H4 (cell line): ENCODE measurements around the gene NT5DC4. TPM values are rescaled to one million over a fixed set of nuclear protein-coding genes. Genes with fewer than 3 reads are reported as not detected.
A peak's percentile ranks its signal among the peaks of the same experiment; 100 is the strongest.

Experiments
- DNase-seq: peaks from one replicate; pipeline ENCODE4 v3.0.0-alpha.2; 2015; ENCODE audit warnings: low spot score
- total RNA-seq: library from RNA; depleted of rRNA; stranded (reverse); fragments of >200 nt; shearing (Covaris generic); gene quantifications from 2 replicates; pipeline ENCODE4 v1.2.3, GENCODE V29; 2014

The NT5DC4 gene
- total RNA-seq, 1 experiment from 2014 or later = not detected

DNA sequence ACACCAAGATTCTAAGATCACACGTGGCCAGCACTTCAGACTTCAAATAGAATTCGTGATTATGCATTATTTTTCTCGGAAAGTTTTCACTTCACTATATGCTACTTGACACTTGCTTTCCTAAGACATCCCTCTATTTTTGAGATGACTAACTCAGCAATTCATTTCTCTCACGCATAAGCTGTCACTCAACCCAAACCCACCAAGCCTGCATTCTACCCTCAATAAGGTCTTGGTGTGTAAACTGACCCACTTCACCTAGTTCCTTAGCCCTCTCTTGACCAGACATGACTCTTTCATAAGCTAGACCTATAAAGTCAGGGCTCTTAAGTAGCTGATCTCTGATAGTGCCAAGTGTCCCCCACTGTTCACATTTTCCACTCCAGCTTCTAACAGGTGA lies 31.8 kb downstream of the NT5DC4 start:
- DNase-seq = no peak

DNA sequence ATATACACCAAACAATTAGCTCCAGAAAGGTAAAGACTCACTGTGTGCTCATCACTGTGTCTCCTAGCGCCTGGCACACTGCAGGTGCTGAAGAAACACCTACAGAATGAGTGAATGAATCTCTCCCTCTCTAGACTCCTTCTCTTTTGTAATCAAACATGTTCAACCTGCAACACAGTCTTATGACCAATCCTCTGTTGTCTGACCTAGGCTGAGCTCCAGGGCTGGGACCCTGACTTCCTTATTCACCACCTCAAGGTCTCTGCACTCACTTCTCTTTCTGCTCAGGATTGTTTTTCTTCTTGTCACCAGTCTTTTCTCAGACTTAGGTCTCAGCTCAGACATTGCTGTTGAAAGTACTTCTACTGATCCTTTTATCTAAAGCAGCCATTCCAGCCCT lies 33.7 kb downstream of the NT5DC4 start:
- no peak for DNase-seq

DNA sequence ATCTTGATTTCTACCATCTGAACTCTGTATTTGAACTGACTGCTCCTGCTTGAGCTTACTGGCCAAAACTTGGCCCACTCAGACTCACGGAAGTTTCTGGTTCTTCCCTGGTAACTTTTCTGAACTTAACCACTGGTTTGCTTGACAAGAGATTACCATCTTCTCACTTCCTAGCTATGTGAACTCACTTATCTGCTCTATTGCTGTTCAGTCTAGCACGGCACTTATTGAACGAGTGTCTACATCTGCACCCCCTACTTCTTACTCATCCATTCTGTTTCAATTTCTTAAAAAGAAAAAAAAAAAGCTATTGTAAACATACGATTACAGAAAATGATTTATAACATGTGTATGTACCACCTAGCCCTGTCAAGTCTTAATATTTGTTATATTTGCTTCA lies 34.6 kb downstream of the NT5DC4 start:
- DNase-seq = no peak

DNA sequence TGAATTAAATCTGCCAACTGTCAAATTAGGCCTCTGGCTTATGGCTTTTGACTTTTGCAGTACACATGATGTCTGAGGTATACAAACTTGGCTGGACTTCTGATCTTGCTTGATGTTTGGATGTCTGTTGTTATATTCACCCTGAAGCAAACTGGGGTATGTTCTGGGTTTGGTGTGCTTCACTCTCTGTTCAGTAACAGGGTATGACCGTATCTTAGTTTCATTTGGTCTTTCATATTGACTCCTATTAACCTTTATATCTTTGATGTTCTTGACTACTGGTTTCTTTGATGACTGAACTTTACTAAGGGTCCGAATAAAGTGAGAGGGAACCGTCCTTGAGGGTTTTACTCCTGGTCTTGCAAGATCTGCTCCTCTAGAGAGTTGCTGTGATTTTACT lies 35.4 kb downstream of the NT5DC4 start:
- no peak for DNase-seq

DNA sequence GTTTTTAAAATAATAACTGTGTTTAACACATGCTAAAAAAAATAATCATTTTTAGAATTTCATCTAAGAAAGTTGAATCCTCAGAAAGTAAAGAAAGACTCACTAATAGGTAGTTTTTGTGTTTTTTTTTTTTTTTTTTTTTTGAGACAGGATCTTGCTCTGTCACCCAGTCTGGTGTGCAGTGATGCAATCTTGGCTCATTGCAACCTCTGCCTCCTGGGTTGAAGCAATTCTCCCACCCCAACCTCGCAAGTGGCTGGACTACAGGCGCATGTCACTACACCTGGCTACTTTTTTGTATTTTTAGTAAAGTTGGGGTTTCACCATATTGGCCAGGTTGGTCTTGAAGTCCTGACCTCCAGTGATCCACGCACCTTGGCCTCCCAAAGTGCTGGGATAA lies 36.4 kb downstream of the NT5DC4 start:
- DNase-seq = no peak

DNA sequence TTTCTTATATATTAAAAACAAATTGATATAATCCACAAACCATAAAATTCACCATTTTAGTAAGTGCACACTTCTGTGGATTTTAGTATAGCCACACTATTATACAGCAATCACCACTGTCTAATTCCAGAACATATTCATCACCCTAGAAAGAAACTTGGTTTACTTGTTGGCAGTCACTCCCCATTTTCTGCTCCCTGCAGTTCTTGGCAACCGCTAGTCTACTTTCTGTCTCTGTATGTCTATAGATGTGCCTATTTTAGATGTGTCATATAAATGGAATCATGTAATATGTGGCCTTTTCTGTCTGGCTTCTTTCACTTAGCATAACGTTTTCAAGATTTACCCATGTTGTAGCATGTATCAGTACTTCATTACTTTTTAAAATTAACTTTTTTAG lies 37.9 kb downstream of the NT5DC4 start:
- DNase-seq = no peak

DNA sequence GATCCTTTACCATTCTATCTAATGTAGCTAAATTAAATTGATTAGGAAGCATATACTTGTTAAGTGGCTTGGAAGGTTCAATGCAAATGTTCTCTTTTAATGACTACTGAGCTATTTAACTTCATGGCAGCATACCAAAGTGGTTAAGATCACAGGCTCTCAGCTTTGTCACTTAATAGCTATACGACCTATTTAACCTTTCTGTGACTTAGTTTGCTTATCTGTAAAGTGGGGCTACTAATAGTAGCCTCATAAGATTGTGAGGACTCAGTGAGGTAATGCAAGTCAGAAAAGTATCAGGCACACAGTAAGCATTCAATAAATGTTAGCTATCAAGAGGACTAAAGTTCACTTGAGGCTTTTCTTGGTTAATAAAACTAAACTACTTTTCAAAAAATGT lies 39.3 kb downstream of the NT5DC4 start:
- DNase-seq = no peak

DNA sequence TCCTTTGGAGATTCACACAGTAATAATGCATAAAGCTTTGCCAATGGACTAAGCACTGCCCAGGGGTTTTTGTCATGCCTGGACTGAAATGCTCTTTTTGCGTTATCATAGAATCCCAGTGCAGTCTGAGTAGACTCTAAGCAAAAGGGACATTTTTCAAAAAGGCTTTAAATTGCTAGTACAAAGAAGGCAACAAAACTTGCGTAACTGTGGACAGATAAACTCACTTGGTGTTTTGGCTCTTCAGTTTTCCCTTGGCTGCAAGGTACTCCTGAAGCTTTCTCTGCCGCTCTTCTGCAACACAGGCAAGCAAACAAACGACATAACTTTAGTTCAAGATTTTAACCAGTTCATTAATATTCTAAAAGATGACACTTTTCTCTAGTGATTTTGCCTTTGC lies 41.5 kb downstream of the NT5DC4 start:
- no peak for DNase-seq

DNA sequence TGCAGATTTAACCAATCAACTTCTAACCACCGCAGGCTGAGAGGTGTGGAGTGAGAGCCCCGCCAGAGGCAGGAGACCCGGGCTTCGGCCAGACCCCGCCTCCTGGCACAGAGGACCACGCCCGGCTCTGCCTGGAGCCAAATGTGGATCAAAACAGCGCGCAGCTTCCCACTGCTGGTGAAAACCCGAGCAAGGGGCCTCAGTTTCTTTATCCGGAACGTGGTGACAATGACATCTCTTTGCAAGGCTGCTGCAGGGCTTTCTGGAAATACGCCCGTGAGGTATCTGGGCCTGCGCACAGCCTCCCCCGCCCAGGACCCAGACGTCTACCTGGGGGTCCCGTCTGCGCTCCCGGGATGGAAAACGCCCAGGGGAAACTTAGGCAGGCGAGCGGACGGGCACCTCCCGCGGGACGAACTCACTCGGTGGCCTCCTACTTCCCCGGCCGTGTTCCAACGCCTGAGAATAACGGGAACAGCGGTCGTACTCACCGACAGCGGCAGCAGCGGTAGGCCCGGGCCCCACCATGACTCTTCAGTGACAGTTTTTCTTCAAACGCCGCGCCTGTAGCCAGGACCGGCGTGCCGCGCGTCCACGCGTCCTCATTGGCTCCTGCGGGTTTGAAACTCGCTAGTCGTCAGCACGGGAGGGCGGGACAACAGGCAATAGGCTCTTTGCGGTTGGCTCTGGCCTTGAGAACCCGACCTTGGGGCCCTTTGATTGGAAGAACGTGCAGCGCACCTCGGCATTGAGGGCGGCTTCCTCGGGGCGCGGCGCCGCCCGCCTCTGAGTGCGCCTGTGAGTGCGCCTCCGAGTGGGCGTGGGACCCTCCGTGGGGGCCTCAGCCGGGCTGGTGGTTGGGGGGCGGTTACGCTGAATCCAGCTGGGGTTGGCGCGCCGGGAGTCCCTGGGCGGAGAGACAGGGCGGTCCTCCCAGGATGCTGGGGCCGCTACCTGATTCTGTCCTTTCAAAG lies 43.5 kb downstream of the NT5DC4 start, which contains the start of gene CKAP2L:
Gene CKAP2L (minus strand): TSS at position 539 of the 974 bp plus-strand sequence. CDS start 11 bp downstream, at position 528.
- DNase-seq = peak; percentile 98

DNA sequence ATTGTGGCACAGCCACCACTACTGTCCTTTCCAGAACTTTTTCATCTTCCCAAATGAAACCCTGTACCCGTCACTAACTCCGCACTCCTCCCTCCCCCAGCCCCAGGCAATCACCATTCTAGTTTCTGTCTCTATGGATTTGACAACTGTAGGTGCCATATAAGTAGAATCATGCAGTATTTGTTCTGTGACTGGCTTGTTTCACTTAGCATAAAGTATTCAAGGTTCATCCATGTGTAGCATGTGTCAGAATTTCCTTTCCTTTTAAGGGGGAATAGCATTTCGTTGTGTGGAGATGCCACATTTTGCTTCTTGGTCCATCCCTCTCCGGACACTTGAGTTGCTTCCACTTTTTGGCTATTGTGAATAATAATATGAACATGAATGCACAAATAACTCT lies 44.4 kb downstream of the NT5DC4 start:
- no peak for DNase-seq

DNA sequence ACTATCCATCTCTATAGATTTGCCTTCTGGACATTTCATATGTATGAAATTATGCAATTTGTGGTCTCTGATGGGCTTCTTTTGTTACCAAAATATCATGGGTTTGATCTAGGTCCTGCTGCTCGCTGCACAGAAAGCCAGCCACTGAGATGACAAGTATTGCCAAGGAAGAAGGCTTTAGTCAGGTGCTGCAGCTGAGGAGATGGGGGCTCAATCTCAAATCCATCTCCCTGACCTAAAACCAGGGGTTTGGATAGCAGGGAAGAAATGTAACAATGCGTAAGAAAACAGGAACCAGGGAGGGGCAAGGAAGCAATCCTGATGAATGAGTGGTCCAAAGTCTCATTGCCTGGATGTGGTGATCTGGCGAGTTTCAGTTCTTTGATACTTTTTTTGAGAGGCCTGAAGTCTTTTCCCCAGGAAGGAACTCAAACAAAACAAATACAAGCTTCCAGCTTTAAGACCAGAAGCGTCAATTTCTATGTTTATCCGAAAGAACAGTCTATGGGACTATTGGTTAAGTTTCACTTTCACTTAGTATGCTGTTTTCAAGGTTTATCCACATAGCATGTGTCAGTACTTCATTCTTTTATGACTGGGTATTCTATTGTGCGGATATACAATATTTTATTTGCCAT lies 47.0 kb downstream of the NT5DC4 start:
- DNase-seq = no peak

DNA sequence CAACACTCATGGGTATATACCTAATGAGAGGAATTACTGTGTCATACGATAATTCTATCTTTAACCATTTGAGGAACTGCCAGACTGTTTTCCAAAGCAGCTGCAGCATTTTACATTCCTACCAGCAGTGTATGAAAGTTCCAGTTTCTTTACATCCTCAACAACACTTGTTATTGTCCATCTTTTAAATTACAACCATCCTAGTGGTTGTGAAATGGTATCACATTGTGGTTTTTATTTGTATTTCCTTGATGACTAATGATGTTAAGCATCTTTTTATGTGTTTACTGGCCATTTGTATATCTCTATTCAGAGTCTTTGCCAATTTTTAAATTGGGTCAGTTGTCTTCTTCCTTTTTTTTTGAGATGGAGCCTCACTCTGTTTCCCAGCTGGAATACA lies 47.6 kb downstream of the NT5DC4 start:
- DNase-seq = peak; percentile 41

DNA sequence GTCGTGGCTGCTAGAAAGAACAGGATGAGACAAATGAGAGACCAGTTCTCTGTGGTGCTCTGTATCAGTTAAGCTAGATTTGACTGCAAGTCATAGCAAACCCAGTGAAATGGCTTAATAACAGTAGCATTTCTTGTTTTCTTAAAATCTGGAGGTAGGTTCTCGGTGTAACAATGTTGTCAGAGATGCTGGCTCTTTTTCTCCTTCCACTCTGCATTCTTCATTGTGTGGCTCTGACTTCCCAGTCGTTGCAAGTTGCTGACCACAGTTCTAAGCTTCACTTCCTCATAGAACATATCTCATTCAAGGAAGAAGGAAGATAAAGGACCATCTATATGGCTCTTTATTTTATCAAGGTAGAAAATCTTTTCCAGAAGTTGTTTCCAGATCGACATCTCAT lies 51.5 kb downstream of the NT5DC4 start:
- no peak for DNase-seq

DNA sequence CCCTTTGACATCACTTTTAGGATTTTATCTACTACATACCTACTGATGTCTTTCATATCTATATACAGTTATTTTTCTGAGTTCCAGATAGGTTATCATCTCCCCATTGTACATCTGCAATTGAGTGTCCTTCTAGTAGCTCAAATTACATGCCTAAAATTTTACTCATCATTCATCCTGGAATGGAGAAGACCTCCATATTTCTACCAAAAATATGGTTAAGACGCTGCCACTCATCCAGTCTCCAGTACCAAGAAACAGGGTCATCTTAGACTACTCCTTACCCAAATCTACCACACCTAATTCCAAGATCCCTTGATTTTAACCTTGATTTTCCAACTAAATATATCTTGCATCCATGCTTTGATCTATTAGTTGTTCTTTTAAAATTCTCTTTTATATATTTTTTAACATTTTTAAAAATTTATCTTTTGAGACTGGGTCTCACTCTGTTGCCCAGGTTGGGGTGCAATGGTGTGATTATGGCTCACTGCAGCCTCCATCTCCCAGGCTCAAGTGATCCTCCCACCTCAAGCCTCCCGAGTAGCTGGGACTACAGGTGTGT lies 52.2 kb downstream of the NT5DC4 start:
- no peak for DNase-seq

DNA sequence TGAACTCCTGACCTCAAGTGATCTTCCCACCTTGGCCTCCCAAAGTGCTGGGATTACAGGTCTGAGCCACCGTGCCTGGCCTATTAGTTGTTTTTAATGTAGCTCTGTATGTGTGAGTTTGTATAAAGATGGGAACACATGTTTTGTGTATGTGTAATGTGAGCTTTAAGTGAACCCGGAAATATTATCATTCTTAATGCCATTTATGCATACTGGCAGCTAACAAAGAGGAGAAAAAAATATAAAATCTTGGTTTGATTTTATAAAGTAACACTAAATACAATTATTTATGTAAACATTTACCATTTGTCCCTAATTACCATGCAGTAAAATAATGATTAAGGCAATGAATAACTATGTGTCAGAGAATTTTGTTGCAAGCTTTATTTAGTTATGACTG lies 52.7 kb downstream of the NT5DC4 start:
- DNase-seq = no peak

DNA sequence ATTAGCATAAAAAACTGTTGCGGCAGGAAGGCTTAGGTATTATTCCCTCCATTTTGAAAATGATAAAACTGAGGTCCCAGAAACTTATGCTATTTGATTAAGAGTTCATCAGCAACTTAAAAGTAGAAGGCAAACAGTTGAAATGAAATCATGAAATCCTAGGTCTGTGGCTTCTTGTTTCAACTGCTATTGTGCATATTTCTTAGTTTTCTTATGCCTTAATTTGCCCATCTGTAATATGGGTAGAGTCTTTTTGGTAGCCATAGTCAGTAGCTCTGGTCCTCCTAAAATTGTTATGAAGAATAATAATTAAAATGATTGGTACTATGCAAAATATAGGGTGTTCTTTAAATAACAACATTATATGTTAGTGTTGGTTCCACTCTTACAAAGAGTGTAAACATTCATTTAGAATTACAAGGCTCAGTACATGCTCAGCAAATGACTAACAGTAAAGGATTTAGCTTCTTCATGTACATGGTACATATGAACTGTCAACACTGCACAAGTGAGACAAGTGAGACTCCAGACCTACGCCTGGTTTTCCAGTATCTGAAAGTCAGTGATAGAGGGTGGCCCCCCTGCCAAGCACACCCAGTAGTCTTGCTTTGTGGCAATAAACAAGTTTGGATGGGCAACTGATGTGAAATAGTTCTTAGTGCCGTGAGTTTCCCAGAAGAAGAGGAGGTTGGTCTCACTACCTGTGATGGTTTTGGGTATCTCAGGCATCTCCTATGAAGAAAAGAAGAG lies 53.9 kb downstream of the NT5DC4 start:
- no peak for DNase-seq

DNA sequence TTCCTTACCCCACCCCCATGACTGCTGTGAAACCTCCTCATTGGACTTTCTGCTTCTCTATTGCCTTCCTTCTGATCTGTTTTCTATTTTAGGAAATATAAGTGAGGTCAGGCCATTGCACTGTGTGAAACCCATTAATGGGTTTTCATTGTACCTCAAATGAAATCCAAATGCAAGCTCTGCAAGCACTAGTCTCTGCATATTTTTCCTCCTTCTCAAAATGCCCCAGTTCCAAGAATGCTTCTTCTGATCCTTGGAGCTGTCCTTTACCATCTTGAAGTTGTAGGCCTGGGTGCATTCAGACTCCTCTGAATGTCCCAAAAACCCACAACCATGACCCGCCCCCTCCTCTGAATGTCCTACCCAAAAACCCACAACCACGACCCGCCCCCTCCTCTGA lies 55.3 kb downstream of the NT5DC4 start:
- no peak for DNase-seq

DNA sequence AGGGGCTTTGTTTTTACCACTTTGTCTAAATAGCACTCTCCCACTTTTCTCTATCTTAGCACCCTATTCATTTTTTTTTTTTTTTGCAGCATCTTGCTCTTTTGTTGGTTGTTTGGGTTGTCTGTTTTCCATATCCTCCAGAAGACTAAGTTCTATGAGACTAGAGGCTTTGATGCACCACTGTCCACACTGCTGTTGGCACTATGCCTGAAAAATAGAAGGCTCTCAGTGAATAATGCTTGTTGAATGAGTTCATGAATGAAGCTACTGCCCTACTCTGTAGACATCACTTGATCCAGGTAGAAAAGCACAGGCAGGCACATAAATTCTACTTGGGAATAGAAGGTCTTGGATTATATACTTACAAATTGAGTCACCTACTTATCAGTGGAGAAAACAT lies 56.2 kb downstream of the NT5DC4 start:
- DNase-seq = no peak

DNA sequence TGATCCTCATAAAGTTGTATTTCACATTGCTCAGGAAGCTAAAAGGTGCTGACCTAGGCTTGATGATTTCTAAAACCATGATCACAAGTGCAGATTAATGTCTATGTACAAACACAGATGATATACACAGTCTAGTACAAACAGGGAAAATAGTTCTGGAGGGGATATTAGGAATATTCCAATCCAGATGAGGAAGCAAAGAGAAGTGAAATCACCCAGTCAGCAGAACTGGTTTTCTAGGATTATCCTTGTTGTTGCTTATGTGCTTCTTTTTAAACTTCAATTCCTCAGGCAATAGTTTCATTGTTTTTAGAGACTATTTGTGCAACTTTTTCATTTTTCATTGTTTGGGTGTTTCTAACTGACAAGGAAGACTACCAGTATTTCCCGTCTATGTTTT lies 58.8 kb downstream of the NT5DC4 start:
- DNase-seq = no peak

DNA sequence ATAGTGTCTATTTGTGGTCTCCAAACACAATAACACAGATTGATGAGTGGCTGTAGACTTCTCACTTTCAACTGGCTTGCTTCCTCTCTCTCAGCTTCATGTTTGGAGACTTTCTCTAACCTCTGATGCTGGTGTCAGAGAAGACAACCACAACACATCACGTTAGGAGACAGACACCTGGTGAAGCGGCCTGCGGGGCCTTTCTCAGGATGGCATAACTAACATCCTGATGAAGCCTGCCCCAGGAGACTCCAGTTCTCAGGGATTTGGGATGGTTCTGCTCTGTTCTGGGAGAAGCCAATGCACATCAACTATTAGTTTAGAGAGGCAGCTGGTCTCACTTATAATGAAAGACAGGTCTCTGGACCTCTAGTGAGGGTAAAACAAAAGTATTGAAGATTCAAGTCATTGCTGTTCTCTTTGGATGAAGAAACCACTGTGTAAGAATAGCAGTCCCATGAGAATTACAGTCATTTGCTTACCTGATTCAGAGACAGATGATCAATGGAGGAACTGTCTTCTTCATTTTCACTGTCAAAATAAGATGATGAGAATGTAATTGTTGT lies 61.5 kb downstream of the NT5DC4 start:
- DNase-seq = no peak

DNA sequence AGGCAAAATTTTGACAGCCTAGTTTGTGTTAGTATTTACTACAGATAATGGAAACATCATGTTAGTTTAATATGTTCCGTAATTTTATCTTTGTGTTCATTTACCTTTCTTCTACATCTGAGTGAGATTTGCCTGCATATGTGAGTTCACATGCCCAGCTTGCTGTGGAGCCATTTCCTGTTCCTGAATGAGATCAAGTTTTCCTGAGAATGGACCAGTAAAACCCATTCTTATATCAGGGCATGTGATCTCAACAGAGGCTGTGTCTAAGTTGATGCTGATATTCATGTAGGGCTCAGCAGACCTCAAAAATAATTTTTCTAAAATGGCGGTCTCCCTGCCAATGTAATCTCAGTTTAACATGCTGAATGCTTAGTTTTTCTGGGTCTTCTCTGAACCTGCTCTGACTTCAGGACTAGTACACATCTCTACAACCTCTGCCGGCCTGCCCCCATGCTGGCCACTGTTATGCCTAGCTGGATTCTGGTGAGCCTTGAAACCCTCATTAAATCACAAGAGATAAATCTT lies 62.4 kb downstream of the NT5DC4 start:
- DNase-seq = no peak
